ENCODE results near the gene SNX20. TPM values are rescaled to one million over a fixed set of nuclear protein-coding genes. Genes with fewer than 3 reads are reported as not detected.

Gene SNX20
- total and polyA plus RNA-seq, 10 of the 15 experiments (the other 5 are each of a cell fraction or from before 2014, with no cell fraction given): 4.6 to 30.8 (median 21.9) TPM

DNA sequence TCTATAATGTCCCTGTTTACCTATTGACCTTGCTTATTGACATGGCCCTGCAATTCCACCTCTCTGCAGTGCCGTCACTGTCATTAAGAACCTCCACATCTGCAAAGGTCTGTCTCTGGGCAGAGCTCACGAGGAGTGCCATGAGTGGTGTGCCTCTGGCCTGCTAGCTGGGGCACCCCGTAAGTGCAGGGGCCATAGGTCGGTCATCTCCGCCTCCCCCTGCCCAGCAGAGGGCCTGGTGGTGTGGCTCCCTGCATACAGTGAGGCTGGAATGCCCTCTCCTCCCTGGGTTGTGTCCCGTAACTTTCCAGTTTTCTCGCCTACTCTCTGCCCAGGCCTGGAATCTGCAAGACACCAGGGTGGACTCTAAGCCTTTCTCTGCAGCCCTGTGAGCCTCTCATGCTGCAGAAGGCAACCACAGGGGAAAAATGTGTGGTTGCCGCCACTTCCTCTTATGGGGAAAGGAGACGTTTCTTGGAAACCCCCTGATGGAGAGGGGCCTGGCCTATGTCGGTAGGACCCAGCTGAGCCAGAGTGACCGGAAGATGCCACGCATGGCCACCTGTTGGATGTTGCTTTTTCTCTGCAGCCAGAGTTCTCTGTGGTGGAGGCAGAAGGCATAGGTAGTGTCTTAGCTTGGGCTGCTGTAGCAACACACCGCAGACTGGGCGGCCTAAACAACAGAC, 2.7 kb upstream of the SNX20 start (continued):
- TF ChIP-seq, protein P1, sequence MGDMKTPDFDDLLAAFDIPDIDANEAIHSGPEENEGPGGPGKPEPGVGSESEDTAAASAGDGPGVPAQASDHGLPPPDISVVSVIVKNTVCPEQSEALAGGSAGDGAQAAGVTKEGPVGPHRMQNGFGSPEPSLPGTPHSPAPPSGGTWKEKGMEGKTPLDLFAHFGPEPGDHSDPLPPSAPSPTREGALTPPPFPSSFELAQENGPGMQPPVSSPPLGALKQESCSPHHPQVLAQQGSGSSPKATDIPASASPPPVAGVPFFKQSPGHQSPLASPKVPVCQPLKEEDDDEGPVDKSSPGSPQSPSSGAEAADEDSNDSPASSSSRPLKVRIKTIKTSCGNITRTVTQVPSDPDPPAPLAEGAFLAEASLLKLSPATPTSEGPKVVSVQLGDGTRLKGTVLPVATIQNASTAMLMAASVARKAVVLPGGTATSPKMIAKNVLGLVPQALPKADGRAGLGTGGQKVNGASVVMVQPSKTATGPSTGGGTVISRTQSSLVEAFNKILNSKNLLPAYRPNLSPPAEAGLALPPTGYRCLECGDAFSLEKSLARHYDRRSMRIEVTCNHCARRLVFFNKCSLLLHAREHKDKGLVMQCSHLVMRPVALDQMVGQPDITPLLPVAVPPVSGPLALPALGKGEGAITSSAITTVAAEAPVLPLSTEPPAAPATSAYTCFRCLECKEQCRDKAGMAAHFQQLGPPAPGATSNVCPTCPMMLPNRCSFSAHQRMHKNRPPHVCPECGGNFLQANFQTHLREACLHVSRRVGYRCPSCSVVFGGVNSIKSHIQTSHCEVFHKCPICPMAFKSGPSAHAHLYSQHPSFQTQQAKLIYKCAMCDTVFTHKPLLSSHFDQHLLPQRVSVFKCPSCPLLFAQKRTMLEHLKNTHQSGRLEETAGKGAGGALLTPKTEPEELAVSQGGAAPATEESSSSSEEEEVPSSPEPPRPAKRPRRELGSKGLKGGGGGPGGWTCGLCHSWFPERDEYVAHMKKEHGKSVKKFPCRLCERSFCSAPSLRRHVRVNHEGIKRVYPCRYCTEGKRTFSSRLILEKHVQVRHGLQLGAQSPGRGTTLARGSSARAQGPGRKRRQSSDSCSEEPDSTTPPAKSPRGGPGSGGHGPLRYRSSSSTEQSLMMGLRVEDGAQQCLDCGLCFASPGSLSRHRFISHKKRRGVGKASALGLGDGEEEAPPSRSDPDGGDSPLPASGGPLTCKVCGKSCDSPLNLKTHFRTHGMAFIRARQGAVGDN (IDR thresholded peaks at IDR 0.05): peak; percentile 89
- TF ChIP-seq NR2C2 (IDR thresholded peaks at IDR 0.05; ENCODE audit: borderline replicate concordance, control insufficient read depth, insufficient read length, low read depth): no peak
- TF ChIP-seq SUZ12 (IDR thresholded peaks at IDR 0.05; ENCODE audit: unreplicated experiment): no peak
- TF ChIP-seq, protein P2, sequence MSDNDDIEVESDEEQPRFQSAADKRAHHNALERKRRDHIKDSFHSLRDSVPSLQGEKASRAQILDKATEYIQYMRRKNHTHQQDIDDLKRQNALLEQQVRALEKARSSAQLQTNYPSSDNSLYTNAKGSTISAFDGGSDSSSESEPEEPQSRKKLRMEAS (IDR thresholded peaks at IDR 0.05; ENCODE audit: low read depth, low read length): peak; percentile 78
- TF ChIP-seq PML (IDR thresholded peaks at IDR 0.05; ENCODE audit: low read length): 0 out of 2 replicates have a peak, but pooled peaks have one; percentile 68
- TF ChIP-seq, protein P3, sequence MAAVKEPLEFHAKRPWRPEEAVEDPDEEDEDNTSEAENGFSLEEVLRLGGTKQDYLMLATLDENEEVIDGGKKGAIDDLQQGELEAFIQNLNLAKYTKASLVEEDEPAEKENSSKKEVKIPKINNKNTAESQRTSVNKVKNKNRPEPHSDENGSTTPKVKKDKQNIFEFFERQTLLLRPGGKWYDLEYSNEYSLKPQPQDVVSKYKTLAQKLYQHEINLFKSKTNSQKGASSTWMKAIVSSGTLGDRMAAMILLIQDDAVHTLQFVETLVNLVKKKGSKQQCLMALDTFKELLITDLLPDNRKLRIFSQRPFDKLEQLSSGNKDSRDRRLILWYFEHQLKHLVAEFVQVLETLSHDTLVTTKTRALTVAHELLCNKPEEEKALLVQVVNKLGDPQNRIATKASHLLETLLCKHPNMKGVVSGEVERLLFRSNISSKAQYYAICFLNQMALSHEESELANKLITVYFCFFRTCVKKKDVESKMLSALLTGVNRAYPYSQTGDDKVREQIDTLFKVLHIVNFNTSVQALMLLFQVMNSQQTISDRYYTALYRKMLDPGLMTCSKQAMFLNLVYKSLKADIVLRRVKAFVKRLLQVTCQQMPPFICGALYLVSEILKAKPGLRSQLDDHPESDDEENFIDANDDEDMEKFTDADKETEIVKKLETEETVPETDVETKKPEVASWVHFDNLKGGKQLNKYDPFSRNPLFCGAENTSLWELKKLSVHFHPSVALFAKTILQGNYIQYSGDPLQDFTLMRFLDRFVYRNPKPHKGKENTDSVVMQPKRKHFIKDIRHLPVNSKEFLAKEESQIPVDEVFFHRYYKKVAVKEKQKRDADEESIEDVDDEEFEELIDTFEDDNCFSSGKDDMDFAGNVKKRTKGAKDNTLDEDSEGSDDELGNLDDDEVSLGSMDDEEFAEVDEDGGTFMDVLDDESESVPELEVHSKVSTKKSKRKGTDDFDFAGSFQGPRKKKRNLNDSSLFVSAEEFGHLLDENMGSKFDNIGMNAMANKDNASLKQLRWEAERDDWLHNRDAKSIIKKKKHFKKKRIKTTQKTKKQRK (IDR thresholded peaks at IDR 0.05; ENCODE audit: low read depth, low read length): no peak
- peak; percentile 82 for TF ChIP-seq CREM (IDR thresholded peaks at IDR 0.05; ENCODE audit: low read depth)
- TF ChIP-seq, protein P4, sequence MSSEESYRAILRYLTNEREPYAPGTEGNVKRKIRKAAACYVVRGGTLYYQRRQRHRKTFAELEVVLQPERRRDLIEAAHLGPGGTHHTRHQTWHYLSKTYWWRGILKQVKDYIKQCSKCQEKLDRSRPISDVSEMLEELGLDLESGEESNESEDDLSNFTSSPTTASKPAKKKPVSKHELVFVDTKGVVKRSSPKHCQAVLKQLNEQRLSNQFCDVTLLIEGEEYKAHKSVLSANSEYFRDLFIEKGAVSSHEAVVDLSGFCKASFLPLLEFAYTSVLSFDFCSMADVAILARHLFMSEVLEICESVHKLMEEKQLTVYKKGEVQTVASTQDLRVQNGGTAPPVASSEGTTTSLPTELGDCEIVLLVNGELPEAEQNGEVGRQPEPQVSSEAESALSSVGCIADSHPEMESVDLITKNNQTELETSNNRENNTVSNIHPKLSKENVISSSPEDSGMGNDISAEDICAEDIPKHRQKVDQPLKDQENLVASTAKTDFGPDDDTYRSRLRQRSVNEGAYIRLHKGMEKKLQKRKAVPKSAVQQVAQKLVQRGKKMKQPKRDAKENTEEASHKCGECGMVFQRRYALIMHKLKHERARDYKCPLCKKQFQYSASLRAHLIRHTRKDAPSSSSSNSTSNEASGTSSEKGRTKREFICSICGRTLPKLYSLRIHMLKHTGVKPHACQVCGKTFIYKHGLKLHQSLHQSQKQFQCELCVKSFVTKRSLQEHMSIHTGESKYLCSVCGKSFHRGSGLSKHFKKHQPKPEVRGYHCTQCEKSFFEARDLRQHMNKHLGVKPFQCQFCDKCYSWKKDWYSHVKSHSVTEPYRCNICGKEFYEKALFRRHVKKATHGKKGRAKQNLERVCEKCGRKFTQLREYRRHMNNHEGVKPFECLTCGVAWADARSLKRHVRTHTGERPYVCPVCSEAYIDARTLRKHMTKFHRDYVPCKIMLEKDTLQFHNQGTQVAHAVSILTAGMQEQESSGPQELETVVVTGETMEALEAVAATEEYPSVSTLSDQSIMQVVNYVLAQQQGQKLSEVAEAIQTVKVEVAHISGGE (CRISPR knock-in tag; IDR thresholded peaks at IDR 0.05): no peak
- no peak for TF ChIP-seq MYC (IDR thresholded peaks at IDR 0.05; ENCODE audit: insufficient read depth, insufficient read length, insufficient replicate concordance, low read length, severe bottlenecking)
- no peak for TF ChIP-seq YBX1 (IDR thresholded peaks at IDR 0.05)
- TF ChIP-seq NFYB (IDR thresholded peaks at IDR 0.05; ENCODE audit: insufficient read depth, low read depth, low read length): no peak
- peak; percentile 91 for TF ChIP-seq NFIC (IDR thresholded peaks at IDR 0.05; ENCODE audit: low read depth, low read length)
- no peak for TF ChIP-seq NFXL1 (IDR thresholded peaks at IDR 0.05; ENCODE audit: borderline replicate concordance)
- peak; percentile 80; the same call in 1 of the 2 replicates for TF ChIP-seq MTA3 (IDR thresholded peaks at IDR 0.05; ENCODE audit: borderline replicate concordance, low read length)

All from GM12878 (cell line).